HepG2 (cell line): Measurements from ENCODE around the gene RNASE8. TPM values are rescaled to one million over a fixed set of nuclear protein-coding genes. Genes with fewer than 3 reads are reported as not detected.
A peak's percentile ranks its signal among the peaks of the same experiment; 100 is the strongest.

Experiments used
- ATAD3A ChIP-seq: sonication (generic); formaldehyde crosslinking; IDR thresholded peaks from 2 replicates; pipeline ENCODE4 v1.4.0; 2020; ENCODE audit warnings: missing genetic modification reagents
- CHCHD3 ChIP-seq: sonication (generic); formaldehyde crosslinking; IDR thresholded peaks from 2 replicates; pipeline ENCODE4 v1.8.0; 2022; ENCODE audit warnings: mild to moderate bottlenecking, missing genetic modification reagents, moderate library complexity
- EEA1 ChIP-seq: sonication (generic); formaldehyde crosslinking; IDR thresholded peaks from 2 replicates; pipeline ENCODE4 v1.5.1; 2020; ENCODE audit warnings: mild to moderate bottlenecking, missing genetic modification reagents, borderline replicate concordance
- EP300 ChIP-seq, 3 experiments: sonication (generic) in 1 of 3; formaldehyde crosslinking in 1 of 3; IDR thresholded peaks; 2 replicates each; pipeline versions ENCODE4 v1.5.1 to v1.6.1; 2011 to 2020; ENCODE audit warnings: low read depth in 2 of 3, low read length in 2 of 3, borderline replicate concordance in 1 of 3, improper control_type of control experiment in 1 of 3, mild to moderate bottlenecking in 1 of 3, missing genetic modification reagents in 1 of 3, moderate library complexity in 1 of 3
- ERF ChIP-seq: IDR thresholded peaks from 2 replicates; pipeline ENCODE4 v1.6.1; 2018; ENCODE audit warnings: missing biosample characterization, missing genetic modification reagents
- FOXJ3 ChIP-seq: sonication (generic); formaldehyde crosslinking; IDR thresholded peaks from 2 replicates; pipeline ENCODE4 v1.4.0; 2020; ENCODE audit warnings: missing genetic modification reagents, mild to moderate bottlenecking, borderline replicate concordance
- MATR3 ChIP-seq: sonication (generic); formaldehyde crosslinking; IDR thresholded peaks from 2 replicates; pipeline ENCODE4 v1.4.0; 2020; ENCODE audit warnings: missing genetic modification reagents
- MED1 ChIP-seq: sonication (generic); formaldehyde crosslinking; IDR thresholded peaks from 2 replicates; pipeline ENCODE4 v1.4.0; 2020; ENCODE audit warnings: missing genetic modification reagents
- MLLT10 ChIP-seq: sonication (generic); formaldehyde crosslinking; IDR thresholded peaks from 2 replicates; pipeline ENCODE4 v1.4.0; 2020; ENCODE audit warnings: missing genetic modification reagents
- MNT ChIP-seq: fragments of 450-650 bp; IDR thresholded peaks from 2 replicates; pipeline ENCODE4 v1.6.1; 2016
- PHB2 ChIP-seq: fragments of 450-650 bp; IDR thresholded peaks from 2 replicates; pipeline ENCODE4 v1.6.1; 2018; ENCODE audit not compliant: partially characterized antibody
- PLRG1 ChIP-seq: fragments of 450-650 bp; conservative IDR thresholded peaks from 2 replicates; pipeline ENCODE4 v1.6.1; 2016
- RAD51 ChIP-seq: fragments of 450-650 bp; IDR thresholded peaks from 2 replicates; pipeline ENCODE4 v1.6.1; 2016; ENCODE audit warnings: borderline replicate concordance
- STAG1 ChIP-seq: sonication (generic); formaldehyde crosslinking; IDR thresholded peaks from 2 replicates; pipeline ENCODE4 v1.4.0; 2020; ENCODE audit warnings: missing genetic modification reagents
- TERF1 ChIP-seq: sonication (generic); formaldehyde crosslinking; IDR thresholded peaks from 2 replicates; pipeline ENCODE4 v1.8.0; 2022; ENCODE audit warnings: mild to moderate bottlenecking, missing genetic modification reagents, moderate library complexity
- ZBTB37 ChIP-seq: sonication (generic); formaldehyde crosslinking; IDR thresholded peaks from 2 replicates; pipeline ENCODE4 v1.4.0; 2020; ENCODE audit warnings: mild to moderate bottlenecking, missing genetic modification reagents
- ZBTB8A ChIP-seq: sonication (generic); formaldehyde crosslinking; IDR thresholded peaks from 2 replicates; pipeline ENCODE4 v1.4.0; 2020; ENCODE audit warnings: mild to moderate bottlenecking, low read depth, missing genetic modification reagents, borderline replicate concordance
- ZNF317 ChIP-seq: sonication (generic); formaldehyde crosslinking; IDR thresholded peaks from 2 replicates; pipeline ENCODE4 v1.5.0; 2020; ENCODE audit warnings: mild to moderate bottlenecking, missing genetic modification reagents
- ZNF333 ChIP-seq: sonication (generic); formaldehyde crosslinking; IDR thresholded peaks from 2 replicates; pipeline ENCODE4 v1.4.0; 2020; ENCODE audit warnings: mild to moderate bottlenecking, missing genetic modification reagents, borderline replicate concordance
- ZNF335 ChIP-seq: sonication (generic); formaldehyde crosslinking; IDR thresholded peaks from 2 replicates; pipeline ENCODE4 v1.4.0; 2020; ENCODE audit warnings: missing genetic modification reagents
- ZNF383 ChIP-seq: sonication (generic); formaldehyde crosslinking; IDR thresholded peaks from 2 replicates; pipeline ENCODE4 v1.4.0; 2020; ENCODE audit warnings: missing genetic modification reagents, mild to moderate bottlenecking, borderline replicate concordance
- ZNF530 ChIP-seq: sonication (generic); formaldehyde crosslinking; IDR thresholded peaks from 2 replicates; pipeline ENCODE4 v1.5.0; 2020; ENCODE audit warnings: low read depth, mild to moderate bottlenecking, missing genetic modification reagents
- ZNF607 ChIP-seq: sonication (generic); formaldehyde crosslinking; IDR thresholded peaks from 2 replicates; pipeline ENCODE4 v1.5.1; 2020; ENCODE audit warnings: missing genetic modification reagents, mild to moderate bottlenecking, borderline replicate concordance
- ZNF678 ChIP-seq: sonication (generic); formaldehyde crosslinking; IDR thresholded peaks from 2 replicates; pipeline ENCODE4 v1.4.0; 2020; ENCODE audit warnings: mild to moderate bottlenecking, missing genetic modification reagents
- ZNF749 ChIP-seq: sonication (generic); formaldehyde crosslinking; IDR thresholded peaks from 2 replicates; pipeline ENCODE4 v1.8.0; 2022; ENCODE audit warnings: mild to moderate bottlenecking, missing genetic modification reagents, moderate library complexity, borderline replicate concordance
- polyA plus RNA-seq, 8 experiments: library from polyadenylated mRNA; depleted of rRNA in 3 of 8; stranded (reverse) in 7 of 8; unstranded in 1 of 8; fragments of >200 nt; fragmentation: Illumina TruSeq in 4 of 8; extraction: Trizol in 4 of 8; gene quantifications; 2 replicates each; pipeline versions ENCODE4 v1.2.1 to v1.2.3, GENCODE V29; 2011 to 2016; ENCODE audit warnings: low read depth in 4 of 8, missing spikeins in 1 of 8, mixed read lengths in 1 of 8; ENCODE audit not compliant: insufficient read depth in 1 of 8
- total RNA-seq, 5 experiments: library from RNA; depleted of rRNA; stranded (reverse); fragments of >200 nt; fragmentation: Illumina TruSeq; extraction: Trizol; gene quantifications; 2 replicates each; pipeline ENCODE4 v1.2.3, GENCODE V29; 2016; ENCODE audit warnings: low read depth in 1 of 5
- TF ChIP-seq, protein P1 (sequence below): sonication (generic); formaldehyde crosslinking; IDR thresholded peaks from 2 replicates; pipeline ENCODE4 v1.4.0; 2020; ENCODE audit warnings: missing genetic modification reagents

RNASE8 gene
- total and polyA plus RNA-seq, 2 of the 13 experiments (the other 11 are each of a cell fraction or from before 2014, with no cell fraction given) = not detected

DNA sequence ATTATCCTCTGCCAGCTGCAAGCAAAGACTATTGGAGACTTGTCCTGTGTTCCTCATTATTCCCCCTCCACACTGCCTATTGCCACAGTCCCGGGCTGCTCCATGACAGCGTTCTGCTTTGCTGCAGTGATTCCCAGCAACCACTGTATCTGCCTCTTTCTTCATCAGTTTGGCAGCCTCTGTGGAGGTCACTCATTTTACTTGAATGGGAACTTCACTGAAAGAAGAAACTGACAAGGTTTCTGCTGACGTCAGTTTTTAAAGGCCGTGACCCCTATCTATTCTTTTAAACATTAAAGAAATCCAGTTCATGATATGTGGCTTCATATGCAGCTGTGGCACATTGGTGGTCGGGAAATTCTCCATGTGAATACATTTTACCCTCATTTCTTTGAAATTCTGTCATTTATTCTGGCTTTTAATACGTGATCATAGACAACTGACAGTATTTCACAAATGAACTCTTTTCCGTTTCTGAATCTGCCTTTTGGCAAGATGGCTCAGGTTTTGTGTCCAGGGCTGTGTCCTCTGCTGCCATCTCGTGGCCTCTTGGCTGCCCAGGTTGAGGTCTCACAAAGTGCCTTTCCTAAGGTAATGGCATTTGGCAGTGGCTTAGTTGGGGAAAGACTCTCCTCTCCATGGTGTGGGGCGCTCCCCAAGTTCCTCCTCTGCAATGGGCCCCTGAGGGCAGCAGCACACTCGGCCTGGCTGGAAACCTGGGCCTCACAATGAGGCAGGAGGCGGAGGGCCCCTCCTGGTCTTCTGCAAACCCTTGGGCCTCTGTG is 49.1 kb downstream of the RNASE8 start (continued):
- TF ChIP-seq ZBTB37 (CRISPR knock-in tag) = no peak
- no peak for TF ChIP-seq EEA1
- TF ChIP-seq, protein P1, sequence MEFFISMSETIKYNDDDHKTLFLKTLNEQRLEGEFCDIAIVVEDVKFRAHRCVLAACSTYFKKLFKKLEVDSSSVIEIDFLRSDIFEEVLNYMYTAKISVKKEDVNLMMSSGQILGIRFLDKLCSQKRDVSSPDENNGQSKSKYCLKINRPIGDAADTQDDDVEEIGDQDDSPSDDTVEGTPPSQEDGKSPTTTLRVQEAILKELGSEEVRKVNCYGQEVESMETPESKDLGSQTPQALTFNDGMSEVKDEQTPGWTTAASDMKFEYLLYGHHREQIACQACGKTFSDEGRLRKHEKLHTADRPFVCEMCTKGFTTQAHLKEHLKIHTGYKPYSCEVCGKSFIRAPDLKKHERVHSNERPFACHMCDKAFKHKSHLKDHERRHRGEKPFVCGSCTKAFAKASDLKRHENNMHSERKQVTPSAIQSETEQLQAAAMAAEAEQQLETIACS = no peak
- no peak for TF ChIP-seq ZNF678 (CRISPR knock-in tag)
- TF ChIP-seq ZNF335 = peak; percentile 63; the same call in 1 of the 2 replicates
- no peak for TF ChIP-seq RAD51
- no peak for TF ChIP-seq PHB2
- TF ChIP-seq FOXJ3 (CRISPR knock-in tag) = no peak
- peak; percentile 91 for TF ChIP-seq STAG1
- no peak for TF ChIP-seq TERF1
- peak; percentile 57; the same call in 1 of the 2 replicates for TF ChIP-seq ZNF607 (CRISPR knock-in tag)
- TF ChIP-seq ZNF530 (CRISPR knock-in tag) = no peak
- TF ChIP-seq ZNF749 (CRISPR knock-in tag) = no peak
- TF ChIP-seq ZNF333 (CRISPR knock-in tag) = no peak
- peak; percentile 66; the same call in 1 of the 2 replicates for TF ChIP-seq MED1 (CRISPR knock-in tag)
- TF ChIP-seq MNT = no peak
- no peak for TF ChIP-seq ATAD3A (CRISPR knock-in tag)
- TF ChIP-seq CHCHD3 (CRISPR knock-in tag) = no peak
- 0 out of 2 replicates have a peak, but pooled peaks have one; percentile 4 for TF ChIP-seq ZNF317
- no peak for TF ChIP-seq EP300 (IDR thresholded peaks at IDR 0.05; ENCODE audit: low read depth in 2 of 2, low read length in 2 of 2)
- TF ChIP-seq EP300 (CRISPR knock-in tag; IDR thresholded peaks at IDR 0.05; ENCODE audit: borderline replicate concordance) = no peak
- TF ChIP-seq ZBTB8A (CRISPR knock-in tag) = no peak
- no peak for TF ChIP-seq PLRG1
- peak; percentile 65; the same call in 1 of the 2 replicates for TF ChIP-seq ERF (CRISPR knock-in tag)
- TF ChIP-seq MLLT10 (CRISPR knock-in tag) = no peak
- no peak for TF ChIP-seq ZNF383 (CRISPR knock-in tag)
- no peak for TF ChIP-seq MATR3 (CRISPR knock-in tag)
